Posterior cingulate gyrus (tissue), 11 donors: Measurements from ENCODE around the gene USP1.

Experiments
- DNase-seq, 10 donors: peaks; one replicate each; pipeline versions ENCODE4 v3.0.0 to v3.0.0-alpha.2; 2020 to 2021; ENCODE audit warnings: mixed read lengths in 3 of 10
- intact Hi-C: fragments of 100-400 bp; cut with DNase I; formaldehyde crosslinking; loops from one replicate; pipeline ENCODE4 v1.15.1; 2023

The USP1 gene

GRCh38 chr1:62436466-62437272 lies at the start of gene USP1:
Gene USP1, plus strand, starts transcription at chr1:62437049. Its CDS starts 2,819 bp downstream, at chr1:62439868.
- intact Hi-C loops: loop anchor here (2.0 to 10.0 kb wide), 3 partner anchors 252 to 928 kb away; partner anchors contain the start of genes ALG6, ATG4C and DOCK7
- peak; percentile 82 to 99 (median 95) for DNase-seq

DNA sequence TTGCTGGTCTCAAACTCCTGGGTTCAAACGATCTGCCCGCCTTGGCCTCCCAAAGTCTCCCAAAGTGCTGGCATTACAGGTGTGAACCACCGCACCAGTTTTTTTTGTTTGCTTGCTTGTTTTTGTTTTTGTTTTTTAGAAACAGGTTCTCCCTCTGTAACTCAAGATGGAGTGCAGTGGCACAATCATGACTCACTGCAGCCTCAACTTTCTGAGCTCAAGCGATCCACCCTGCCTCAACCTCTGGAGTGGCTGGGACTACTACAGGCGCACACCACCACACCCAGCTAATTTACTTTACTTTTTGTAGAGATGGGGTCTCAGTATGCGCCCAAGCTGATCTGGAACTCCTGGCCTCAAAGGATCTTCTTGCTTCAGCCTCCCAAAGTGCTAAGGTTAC lies 47.3 kb upstream of the USP1 start:
- no peak for DNase-seq
- intact Hi-C loops: no loop called here

DNA sequence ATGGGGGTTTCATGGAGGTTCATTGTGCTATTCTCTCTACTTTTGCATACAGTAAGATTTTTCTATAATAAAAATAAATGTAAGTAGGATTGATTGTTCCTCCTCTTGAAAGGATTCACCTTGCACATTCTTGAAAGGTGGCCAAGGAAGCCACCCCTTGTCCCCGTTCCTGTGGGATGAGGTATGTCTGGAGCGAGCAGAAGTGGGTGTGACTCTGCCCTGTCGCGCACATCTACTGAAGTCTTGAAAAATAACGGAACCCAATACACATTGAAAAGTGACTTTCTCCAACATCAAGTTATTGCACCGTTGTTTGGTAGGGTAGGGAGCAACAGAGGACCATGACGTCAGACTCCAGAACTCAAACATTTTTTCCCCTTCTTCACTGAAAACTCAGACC lies 46.8 kb upstream of the USP1 start:
- no peak for DNase-seq

DNA sequence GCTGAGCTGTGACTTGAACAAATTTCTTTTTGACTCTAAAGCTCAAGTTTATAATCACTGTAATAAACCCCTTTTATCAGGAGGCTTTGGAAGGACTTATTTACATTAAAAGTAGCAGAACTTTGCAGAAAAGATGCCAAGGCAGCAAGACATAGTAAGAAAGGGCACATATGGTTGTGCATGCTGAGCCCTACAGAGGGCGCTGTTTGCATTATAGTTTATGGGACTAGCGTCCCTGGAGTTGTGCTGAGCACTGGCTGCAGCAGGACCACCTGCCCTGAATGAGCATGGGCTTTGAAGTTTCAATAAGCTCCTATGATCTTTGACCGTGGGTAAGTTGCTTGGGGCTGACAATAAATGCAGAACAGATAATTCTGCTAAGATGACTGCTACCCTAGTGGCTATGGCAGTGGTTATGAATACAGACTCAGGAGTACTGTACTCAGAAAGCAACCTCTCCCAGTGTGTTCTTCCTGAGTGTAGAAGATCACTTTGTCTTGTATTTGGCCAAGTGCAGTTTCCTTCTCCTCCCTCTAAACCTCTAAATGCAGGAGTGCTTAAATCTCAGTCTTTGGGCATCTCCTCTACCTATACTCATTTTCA lies 45.4 kb upstream of the USP1 start:
- DNase-seq: peak in 2 of 10 donors; percentile 8 to 21
- intact Hi-C loops: no loop called here

More for the DNA sequence above, 46.8 kb upstream of the USP1 start:
- intact Hi-C loops: no loop called here

DNA sequence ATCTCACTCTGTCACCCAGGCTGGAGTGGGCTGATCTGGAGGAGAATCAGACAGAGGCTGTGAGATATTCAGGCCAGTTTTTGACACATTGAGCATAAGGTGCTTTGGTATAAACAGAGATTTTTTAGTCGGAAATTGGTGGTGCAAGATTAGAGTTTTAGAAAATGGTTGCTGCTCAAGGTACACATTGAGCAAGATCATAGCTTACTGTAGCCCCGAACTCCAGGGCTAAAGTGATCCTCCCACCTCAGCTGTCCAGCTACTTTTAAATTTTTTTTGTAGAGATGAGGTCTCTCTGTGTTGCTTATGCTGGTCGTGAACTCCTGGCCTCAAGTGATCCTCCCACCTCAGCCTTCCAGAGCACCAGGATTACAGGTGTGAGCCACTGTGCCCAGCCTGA lies 43.9 kb upstream of the USP1 start:
- DNase-seq: no peak
- intact Hi-C loops: no loop called here

GRCh38 chr1:62394646-62395045 lies 42.2 kb upstream of the USP1 start:
- peak in 1 of 10 donors; percentile 24 for DNase-seq
- intact Hi-C loops: no loop called here

DNA sequence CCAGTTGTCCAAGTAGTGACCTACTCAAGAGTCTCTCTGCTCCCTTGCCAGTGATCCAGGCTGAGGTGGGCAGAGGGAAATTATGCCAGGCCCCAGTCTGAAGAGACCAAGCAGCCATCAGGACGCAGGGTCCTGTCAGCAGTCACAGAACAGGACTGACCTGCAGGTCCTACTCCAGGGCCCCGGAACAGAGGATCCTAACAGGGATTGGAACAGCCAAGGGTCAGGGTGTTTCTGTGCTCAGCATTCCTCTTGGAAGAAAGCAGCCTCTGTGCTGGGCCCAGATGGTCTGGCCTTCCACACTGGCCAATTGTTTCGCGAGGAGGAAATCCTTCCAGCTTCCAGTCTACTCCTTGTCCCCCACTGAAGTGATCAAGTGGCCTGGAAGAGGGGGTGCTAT lies 41.6 kb upstream of the USP1 start:
- peak in 8 of 10 donors; percentile 15 to 91 (median 54) for DNase-seq
- intact Hi-C loops: no loop called here

GRCh38 chr1:62396871-62397270 lies 40.0 kb upstream of the USP1 start:
- intact Hi-C loops: no loop called here
- peak in 1 of 10 donors; percentile 29 for DNase-seq

GRCh38 chr1:62397301-62397700 lies 39.5 kb upstream of the USP1 start:
- DNase-seq: peak in 1 of 10 donors; percentile 4
- intact Hi-C loops: no loop called here

DNA sequence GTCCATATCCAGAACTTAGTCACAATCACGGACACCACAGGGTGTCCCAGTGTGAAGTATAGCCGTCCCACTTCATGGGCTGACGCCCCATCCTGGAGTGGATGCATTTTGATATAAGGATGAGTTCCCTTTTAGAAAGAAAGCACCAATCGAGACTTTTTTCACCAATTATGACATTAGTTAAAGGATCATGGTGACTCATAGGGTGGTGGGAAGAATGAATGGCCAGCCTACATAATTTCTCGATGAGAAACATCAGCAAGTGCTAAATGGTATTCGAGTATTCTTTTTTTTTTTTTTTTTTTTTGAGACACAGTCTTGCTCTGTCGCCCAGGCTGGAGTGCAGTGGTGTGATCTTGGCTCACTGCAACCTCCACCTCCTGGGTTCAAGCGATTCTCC lies 38.5 kb upstream of the USP1 start:
- no peak for DNase-seq
- intact Hi-C loops: no loop called here

GRCh38 chr1:62401034-62401760 lies 35.7 kb upstream of the USP1 start:
- intact Hi-C loops: loop anchor here (10.0 kb wide), 1 partner anchor 106 kb away; no protein-coding TSS in a partner anchor
- DNase-seq: peak in 1 of 10 donors; percentile 9

GRCh38 chr1:62405247-62405646 lies 31.6 kb upstream of the USP1 start:
- no peak for DNase-seq
- intact Hi-C loops: loop anchor here (10.0 kb wide), 1 partner anchor 110 kb away; no protein-coding TSS in a partner anchor

- intact Hi-C loops: loop anchor here (10.0 kb wide), 1 partner anchor 112 kb away; no protein-coding TSS in a partner anchor
- no peak for DNase-seq
Measured at GRCh38 chr1:62406576-62406975, 30.3 kb upstream of the USP1 start.

DNA sequence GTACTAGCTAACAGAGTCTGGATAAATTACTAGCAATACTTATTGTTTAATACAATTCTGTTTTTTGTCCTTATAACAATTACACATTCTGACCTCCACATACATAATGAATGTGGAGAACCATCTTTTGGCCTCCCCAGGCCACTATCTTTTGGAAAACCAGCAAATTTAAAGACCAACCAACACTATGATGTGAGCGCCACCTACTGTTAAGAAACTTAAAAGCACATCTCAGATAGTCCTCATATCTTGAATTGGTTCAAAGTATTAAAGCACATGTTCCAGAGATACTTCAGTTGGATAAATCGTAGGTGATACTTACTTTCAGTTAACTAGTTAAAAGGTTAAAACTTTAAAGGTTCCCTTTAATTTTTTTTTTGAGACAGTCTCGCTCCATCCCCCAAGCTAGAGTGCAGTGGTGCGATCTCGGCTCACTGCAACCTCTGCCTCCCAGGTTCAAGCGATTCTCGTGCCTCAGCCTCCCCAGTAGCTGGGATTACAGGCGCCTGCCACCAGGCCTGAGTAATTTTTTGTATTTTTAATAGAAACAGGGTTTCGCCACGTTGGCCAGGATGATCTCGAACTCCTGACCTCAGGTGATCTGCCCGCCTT lies 29.3 kb upstream of the USP1 start:
- intact Hi-C loops: loop anchor here (1.0 to 10.0 kb wide), 2 partner anchors 113 to 232 kb away; no protein-coding TSS in a partner anchor

DNA sequence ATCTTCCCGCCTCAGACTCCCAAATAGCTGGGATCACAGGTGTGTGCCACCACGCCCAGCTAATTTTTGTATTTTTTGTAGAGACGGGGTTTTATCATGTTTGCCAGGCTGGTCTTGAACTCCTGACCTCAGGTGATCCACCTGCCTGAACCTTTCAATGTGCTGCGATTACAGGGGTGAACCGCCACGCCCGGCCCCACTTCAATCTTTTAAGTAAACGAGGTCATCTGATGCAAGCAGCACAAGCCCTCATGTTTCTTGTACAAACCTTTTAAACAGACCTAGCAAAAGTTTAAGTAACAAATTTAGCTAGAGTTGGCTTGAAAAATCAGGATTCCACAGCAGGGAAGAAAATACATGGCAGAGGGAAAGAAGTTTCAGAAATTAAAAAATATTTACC lies 21.2 kb upstream of the USP1 start:
- intact Hi-C loops: no loop called here
- no peak for DNase-seq

More for the DNA sequence above, 29.3 kb upstream of the USP1 start:
- DNase-seq: no peak

DNA sequence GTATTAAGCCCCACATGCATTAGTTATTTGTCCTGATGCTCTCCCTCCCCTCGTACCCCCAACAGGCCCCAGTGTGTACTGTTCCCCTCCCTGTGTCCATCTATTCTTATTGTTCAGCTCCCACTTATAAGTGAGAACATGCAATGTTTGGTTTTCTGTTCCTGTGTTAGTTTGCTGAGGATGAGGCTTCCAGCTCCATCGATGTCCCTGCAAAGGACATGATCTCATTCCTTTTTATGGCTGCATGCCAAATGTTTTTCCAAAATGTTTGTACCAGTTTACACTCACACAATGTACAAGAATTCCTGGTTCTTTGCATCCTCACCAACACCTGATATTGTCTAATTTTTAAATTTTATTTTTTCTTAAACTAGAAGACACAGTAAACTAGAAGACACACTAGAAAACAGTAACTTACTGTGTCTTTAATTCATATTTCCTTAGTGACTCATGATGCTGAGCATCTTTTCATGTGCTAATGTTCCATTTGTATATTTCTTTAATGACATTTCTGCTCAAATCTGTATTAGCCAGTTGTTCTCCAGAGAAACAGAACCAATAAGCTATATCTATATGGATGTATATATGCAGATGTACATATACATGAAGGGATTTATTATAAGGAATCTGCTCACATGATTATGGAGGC lies 19.4 kb upstream of the USP1 start:
- intact Hi-C loops: no loop called here
- no peak for DNase-seq

DNA sequence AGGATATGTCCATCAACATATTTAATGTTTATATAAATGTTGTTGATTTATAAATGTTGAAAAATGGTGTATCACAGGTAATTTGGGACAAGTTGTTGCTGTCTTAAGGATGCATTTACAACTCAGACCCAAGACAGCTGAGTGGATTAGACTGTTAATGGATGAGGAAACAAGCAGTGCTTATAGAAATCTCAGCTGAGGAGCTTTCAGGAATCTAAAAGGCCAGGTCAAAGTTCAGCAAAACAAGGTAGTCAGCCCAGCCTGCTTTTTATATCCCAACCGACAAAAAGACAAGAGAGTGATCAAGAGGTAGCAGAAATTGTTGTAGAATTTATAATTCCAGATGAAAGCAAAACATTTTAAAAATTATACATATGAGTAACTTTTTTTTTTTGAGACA lies 16.6 kb upstream of the USP1 start:
- intact Hi-C loops: no loop called here
- no peak for DNase-seq

GRCh38 chr1:62423580-62424242 lies 13.1 kb upstream of the USP1 start:
- intact Hi-C loops: no loop called here
- no peak for DNase-seq

- no peak for DNase-seq
- intact Hi-C loops: no loop called here
Measured at GRCh38 chr1:62424411-62424810, 12.4 kb upstream of the USP1 start.
